ENCODE data around the gene LMBR1L. TPM values are rescaled to one million over a fixed set of nuclear protein-coding genes. Genes with fewer than 3 reads are reported as not detected.

The LMBR1L gene
- total and polyA plus RNA-seq, 2 of the 13 experiments (the other 11 are each of a cell fraction or from before 2014, with no cell fraction given) = 12.2 to 65.9 TPM

DNA sequence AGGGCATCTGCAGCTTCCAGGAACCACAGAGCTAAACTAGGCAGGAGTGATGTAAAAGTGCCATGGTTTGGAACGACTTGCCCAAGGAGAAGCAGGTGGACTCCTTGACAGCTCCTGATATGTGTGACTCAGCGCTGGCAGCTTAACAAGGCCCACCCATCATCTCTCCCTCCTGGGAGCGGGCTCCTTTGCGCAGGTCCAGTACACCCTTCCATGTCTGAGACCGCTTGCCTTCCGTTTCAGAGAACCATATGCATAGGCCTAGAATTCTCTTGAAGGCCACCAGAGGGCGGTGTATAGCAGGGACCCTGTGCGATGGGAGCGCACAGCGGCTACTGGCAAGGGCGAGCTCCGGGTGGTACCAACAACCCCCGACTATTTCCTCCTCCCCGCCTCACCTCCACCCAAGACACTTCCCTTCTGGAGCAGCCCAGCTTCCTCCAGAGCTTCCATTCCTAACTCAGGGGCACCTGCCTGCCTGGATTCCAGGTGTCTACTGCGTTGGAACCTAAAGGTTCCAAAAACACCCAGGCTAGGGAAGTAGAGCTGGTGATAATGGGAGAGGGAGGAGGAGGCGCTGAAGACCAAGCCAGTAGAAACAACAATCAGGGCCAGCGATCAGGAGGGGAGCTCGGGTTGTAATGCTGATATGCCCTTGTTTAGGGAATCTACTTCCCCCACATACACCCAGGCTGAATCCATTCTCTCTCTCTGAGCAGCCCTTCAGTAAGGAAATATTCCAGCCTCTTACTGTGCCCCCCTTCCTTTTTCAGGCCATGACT lies 22.3 kb downstream of the LMBR1L start (continued):
- TF ChIP-seq E2F5 (CRISPR knock-in tag; conservative IDR thresholded peaks at IDR 0.05) (no peak), ZNF879 (CRISPR knock-in tag; IDR thresholded peaks at IDR 0.05) (no peak), MAFF (IDR thresholded peaks at IDR 0.05; ENCODE audit: low read depth, low read length) (no peak), TBP (CRISPR knock-in tag; IDR thresholded peaks at IDR 0.05) (no peak), BCL6 (CRISPR knock-in tag; IDR thresholded peaks at IDR 0.05) (0 out of 2 replicates have a peak, but pooled peaks have one; percentile 11), RBM39 (IDR thresholded peaks at IDR 0.05; ENCODE audit: low read depth, low read length, poor library complexity, severe bottlenecking) (no peak), ISX (CRISPR knock-in tag; conservative IDR thresholded peaks at IDR 0.05) (no peak), SSRP1 (CRISPR knock-in tag; IDR thresholded peaks at IDR 0.05) (no peak), ZNF142 (CRISPR knock-in tag; IDR thresholded peaks at IDR 0.05) (no peak), ZNF713 (CRISPR knock-in tag; IDR thresholded peaks at IDR 0.05) (no peak), FOSL2 (CRISPR knock-in tag; IDR thresholded peaks at IDR 0.05) (0 out of 2 replicates have a peak, but pooled peaks have one; percentile 43), ZFX (CRISPR knock-in tag; IDR thresholded peaks at IDR 0.05; ENCODE audit: low read depth) (peak; percentile 51; the same call in 1 of the 2 replicates), ZNF768 (CRISPR knock-in tag; IDR thresholded peaks at IDR 0.05) (no peak), KDM5A (IDR thresholded peaks at IDR 0.05; ENCODE audit: borderline replicate concordance, low read length) (no peak), ZNF335 (CRISPR knock-in tag; IDR thresholded peaks at IDR 0.05) (0 out of 2 replicates have a peak, but pooled peaks have one; percentile 49), ZFP36 (IDR thresholded peaks at IDR 0.05; ENCODE audit: borderline replicate concordance, low read depth, low read length, partially characterized antibody) (no peak)
- TF ChIP-seq, protein P1, sequence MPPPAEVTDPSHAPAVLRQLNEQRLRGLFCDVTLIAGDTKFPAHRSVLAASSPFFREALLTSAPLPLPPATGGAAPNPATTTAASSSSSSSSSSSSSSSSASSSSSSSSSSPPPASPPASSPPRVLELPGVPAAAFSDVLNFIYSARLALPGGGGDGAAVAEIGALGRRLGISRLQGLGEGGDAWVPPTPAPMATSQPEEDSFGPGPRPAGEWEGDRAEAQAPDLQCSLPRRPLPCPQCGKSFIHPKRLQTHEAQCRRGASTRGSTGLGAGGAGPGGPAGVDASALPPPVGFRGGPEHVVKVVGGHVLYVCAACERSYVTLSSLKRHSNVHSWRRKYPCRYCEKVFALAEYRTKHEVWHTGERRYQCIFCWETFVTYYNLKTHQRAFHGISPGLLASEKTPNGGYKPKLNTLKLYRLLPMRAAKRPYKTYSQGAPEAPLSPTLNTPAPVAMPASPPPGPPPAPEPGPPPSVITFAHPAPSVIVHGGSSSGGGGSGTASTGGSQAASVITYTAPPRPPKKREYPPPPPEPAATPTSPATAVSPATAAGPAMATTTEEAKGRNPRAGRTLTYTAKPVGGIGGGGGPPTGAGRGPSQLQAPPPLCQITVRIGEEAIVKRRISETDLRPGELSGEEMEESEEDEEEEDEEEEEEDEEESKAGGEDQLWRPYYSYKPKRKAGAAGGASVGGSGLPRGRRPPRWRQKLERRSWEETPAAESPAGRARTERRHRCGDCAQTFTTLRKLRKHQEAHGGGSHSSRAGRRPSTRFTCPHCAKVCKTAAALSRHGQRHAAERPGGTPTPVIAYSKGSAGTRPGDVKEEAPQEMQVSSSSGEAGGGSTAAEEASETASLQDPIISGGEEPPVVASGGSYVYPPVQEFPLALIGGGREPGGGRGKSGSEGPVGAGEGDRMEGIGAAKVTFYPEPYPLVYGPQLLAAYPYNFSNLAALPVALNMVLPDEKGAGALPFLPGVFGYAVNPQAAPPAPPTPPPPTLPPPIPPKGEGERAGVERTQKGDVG (CRISPR knock-in tag; IDR thresholded peaks at IDR 0.05; ENCODE audit: borderline replicate concordance) = no peak
- TF ChIP-seq, protein P2, sequence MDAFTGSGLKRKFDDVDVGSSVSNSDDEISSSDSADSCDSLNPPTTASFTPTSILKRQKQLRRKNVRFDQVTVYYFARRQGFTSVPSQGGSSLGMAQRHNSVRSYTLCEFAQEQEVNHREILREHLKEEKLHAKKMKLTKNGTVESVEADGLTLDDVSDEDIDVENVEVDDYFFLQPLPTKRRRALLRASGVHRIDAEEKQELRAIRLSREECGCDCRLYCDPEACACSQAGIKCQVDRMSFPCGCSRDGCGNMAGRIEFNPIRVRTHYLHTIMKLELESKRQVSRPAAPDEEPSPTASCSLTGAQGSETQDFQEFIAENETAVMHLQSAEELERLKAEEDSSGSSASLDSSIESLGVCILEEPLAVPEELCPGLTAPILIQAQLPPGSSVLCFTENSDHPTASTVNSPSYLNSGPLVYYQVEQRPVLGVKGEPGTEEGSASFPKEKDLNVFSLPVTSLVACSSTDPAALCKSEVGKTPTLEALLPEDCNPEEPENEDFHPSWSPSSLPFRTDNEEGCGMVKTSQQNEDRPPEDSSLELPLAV (CRISPR knock-in tag; conservative IDR thresholded peaks at IDR 0.05; ENCODE audit: low read depth) = no peak
